GM18511 (cell line): ENCODE results near the gene ZNF888.
A peak's percentile ranks its signal among the peaks of the same experiment; 100 is the strongest.
"Not testable (repeated sequence)": the region's sequence is repeated elsewhere in the genome, so short reads cannot be mapped to it uniquely, and the experiment has no call there.

Experiments used
- ATAC-seq: cut with Tn5 transposase; IDR thresholded peaks from one replicate; pipeline ENCODE4 v1.9.1; 2021; ENCODE audit warnings: mild to moderate bottlenecking, moderate library complexity; ENCODE audit not compliant: unreplicated experiment

ZNF888 gene

GRCh38 chr19:52889931-52890330 lies 33.3 kb downstream of the ZNF888 start:
- ATAC-seq = no peak

GRCh38 chr19:52889076-52889475 lies 34.2 kb downstream of the ZNF888 start:
- no peak for ATAC-seq

GRCh38 chr19:52880895-52881389 lies 42.3 kb downstream of the ZNF888 start:
- ATAC-seq = no peak

- ATAC-seq = not testable (repeated sequence)
Observed at GRCh38 chr19:52872996-52873395, 50.2 kb downstream of the ZNF888 start.

GRCh38 chr19:52871466-52871865 lies 51.8 kb downstream of the ZNF888 start:
- no peak for ATAC-seq

GRCh38 chr19:52868031-52868430 lies 55.2 kb downstream of the ZNF888 start:
- not testable (repeated sequence) for ATAC-seq

- peak; percentile 98 for ATAC-seq
Observed at GRCh38 chr19:52857378-52858191, 65.6 kb downstream of the ZNF888 start, which contains the start of gene ZNF468. Gene ZNF468 (minus strand): TSS chr19:52857619. CDS start chr19:52854272, 3,347 bp downstream.

GRCh38 chr19:52856540-52857377 lies 66.5 kb downstream of the ZNF888 start:
- ATAC-seq = peak; percentile 25
